NCI-H1092 (cell line): ENCODE measurements around the gene IRF4.
"Not testable (repeated sequence)": the region's sequence is repeated elsewhere in the genome, so short reads cannot be mapped to it uniquely, and the experiment has no call there.

Experiments used
- DNase-seq: peaks from one replicate; lab custom pipeline; 2025; lab: John Stamatoyannopoulos, UW

IRF4 gene

GRCh38 chr6:366389-367297, 24.9 kb upstream of the IRF4 start:
- no peak for DNase-seq

- no peak for DNase-seq
These were observed 24.2 kb upstream of the IRF4 start for GRCh38 chr6:367298-367794.

GRCh38 chr6:367891-368630, 23.5 kb upstream of the IRF4 start:
- DNase-seq = no peak

- no peak for DNase-seq
These were observed 21.8 kb upstream of the IRF4 start for GRCh38 chr6:369559-370431.

- no peak for DNase-seq
These were observed 21.0 kb upstream of the IRF4 start for GRCh38 chr6:370555-370954.

GRCh38 chr6:371851-372250, 19.7 kb upstream of the IRF4 start:
- not testable (repeated sequence) for DNase-seq

GRCh38 chr6:372336-372911, 19.1 kb upstream of the IRF4 start:
- DNase-seq = no peak

- no peak for DNase-seq
These were observed 18.5 kb upstream of the IRF4 start for GRCh38 chr6:373031-373430.

- no peak for DNase-seq
These were observed 17.5 kb upstream of the IRF4 start for GRCh38 chr6:373773-374724.

GRCh38 chr6:374956-375355, 16.6 kb upstream of the IRF4 start:
- DNase-seq = no peak

- DNase-seq = no peak
These were observed 14.5 kb upstream of the IRF4 start for GRCh38 chr6:376827-377640.

- DNase-seq = not testable (repeated sequence)
These were observed 13.9 kb upstream of the IRF4 start for GRCh38 chr6:377641-378020.

- DNase-seq = no peak
These were observed 13.2 kb upstream of the IRF4 start for GRCh38 chr6:378090-378957.

GRCh38 chr6:378958-379409, 12.6 kb upstream of the IRF4 start:
- no peak for DNase-seq

- no peak for DNase-seq
These were observed 12.0 kb upstream of the IRF4 start for GRCh38 chr6:379410-380181.

GRCh38 chr6:380234-381218, 11.0 kb upstream of the IRF4 start:
- no peak for DNase-seq
